GM19455 (cell line): ENCODE data around the gene COL23A1.
"Not testable (repeated sequence)": the region's sequence is repeated elsewhere in the genome, so short reads cannot be mapped to it uniquely, and the experiment has no call there.

ENCODE experiments used
- ATAC-seq: cut with Tn5 transposase; IDR thresholded peaks from one replicate; pipeline ENCODE4 v1.9.1; 2021; ENCODE audit not compliant: unreplicated experiment

Gene COL23A1

GRCh38 chr5:178204935-178205748 lies 385.1 kb downstream of the COL23A1 start:
- peak; percentile 51 for ATAC-seq

DNA sequence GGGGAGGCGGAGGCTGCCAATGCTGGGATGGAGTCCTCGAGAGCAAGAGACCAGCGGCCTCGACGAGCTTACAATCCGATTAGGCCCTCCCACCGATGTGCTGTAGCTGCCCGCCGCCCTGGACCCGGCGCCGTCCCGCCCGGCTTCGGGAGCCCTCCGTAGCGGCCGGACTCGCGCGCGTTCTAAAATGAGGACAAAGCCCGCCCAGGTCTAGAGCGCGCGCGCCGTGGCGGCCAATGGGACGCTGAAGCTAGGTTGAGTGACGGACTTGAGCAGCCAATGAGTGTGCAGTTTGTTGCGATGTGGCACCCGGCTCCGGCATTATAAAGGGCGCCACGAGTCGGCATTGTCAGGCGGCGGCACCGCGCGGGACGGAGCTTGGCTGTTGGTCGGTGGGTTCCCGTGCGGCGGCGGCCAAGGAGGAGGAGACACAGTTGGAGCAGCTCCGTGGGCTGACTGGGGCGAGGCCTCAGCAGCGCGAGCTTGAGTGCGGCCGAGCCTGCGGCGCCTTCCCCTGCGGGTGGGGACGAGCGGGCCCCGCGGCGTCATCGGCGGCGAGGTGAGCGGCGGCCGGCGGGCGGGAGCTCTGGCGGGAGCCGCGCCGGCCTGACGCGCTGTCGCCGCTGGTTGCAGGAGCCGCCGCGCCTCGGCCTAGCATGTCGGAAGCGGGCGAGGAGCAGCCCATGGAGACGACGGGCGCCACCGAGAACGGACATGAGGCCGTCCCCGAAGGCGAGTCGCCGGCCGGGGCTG lies 385.8 kb downstream of the COL23A1 start, which contains the start of gene HNRNPAB:
TSS of gene HNRNPAB (plus strand) at position 352 of the 753 bp plus-strand sequence. CDS start at position 657, 305 bp downstream.
- ATAC-seq, result peak; percentile 72

GRCh38 chr5:178203670-178204181 lies 386.5 kb downstream of the COL23A1 start:
- no peak for ATAC-seq

DNA sequence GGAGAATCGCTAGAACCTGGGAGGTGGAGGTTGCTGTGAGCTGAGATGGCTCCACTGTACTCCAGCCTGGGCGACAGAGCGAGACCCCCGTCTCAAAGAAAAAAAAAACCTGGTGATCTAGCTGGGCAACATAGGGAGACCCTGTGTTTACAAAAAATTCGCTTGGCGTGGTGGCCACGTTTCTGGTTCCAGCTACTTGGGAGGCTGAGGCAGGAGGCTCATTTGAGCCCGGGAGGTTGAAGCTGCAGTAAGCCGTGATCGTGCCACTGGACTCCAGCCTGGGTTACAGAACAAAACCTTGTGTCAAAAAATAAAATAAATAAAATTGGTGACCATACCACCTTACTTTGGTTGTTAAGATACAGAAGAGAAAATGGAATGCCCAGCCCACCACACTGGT lies 387.7 kb downstream of the COL23A1 start:
- ATAC-seq, result no peak

GRCh38 chr5:178201927-178202235 lies 388.3 kb downstream of the COL23A1 start:
- no peak for ATAC-seq

DNA sequence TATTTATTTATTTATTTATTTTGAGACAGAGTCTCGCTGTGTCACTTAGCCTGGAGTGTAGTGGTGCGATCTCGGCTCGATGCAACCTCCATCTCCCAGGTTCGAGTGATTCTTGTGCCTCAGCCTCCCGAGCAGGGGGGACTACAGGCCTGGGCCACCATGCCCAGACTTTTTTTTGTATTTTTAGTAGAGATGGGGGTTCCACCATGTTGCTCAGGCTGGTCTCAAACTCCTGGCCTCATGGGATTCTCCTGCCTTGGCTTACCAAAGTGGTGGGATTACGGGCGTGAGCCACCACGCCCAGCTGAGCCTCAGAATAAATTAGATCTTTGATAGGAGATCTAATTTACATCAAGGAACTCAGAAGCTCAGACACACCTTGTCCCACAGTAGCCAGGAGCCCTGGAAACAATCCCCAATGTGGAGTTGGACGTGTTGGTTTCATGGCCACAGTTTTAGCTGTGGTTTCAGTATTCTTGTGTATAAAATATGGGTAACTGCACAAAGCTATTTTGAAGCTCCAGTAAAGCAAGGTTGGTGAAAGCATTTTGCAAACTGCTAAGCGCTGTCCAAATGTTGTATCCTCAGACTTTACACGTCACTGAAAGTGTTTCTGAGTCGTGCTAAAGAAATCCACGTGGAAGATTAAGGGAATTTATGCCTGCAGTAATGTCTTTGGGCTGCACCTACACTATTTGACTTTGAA lies 388.8 kb downstream of the COL23A1 start:
- ATAC-seq, result no peak

DNA sequence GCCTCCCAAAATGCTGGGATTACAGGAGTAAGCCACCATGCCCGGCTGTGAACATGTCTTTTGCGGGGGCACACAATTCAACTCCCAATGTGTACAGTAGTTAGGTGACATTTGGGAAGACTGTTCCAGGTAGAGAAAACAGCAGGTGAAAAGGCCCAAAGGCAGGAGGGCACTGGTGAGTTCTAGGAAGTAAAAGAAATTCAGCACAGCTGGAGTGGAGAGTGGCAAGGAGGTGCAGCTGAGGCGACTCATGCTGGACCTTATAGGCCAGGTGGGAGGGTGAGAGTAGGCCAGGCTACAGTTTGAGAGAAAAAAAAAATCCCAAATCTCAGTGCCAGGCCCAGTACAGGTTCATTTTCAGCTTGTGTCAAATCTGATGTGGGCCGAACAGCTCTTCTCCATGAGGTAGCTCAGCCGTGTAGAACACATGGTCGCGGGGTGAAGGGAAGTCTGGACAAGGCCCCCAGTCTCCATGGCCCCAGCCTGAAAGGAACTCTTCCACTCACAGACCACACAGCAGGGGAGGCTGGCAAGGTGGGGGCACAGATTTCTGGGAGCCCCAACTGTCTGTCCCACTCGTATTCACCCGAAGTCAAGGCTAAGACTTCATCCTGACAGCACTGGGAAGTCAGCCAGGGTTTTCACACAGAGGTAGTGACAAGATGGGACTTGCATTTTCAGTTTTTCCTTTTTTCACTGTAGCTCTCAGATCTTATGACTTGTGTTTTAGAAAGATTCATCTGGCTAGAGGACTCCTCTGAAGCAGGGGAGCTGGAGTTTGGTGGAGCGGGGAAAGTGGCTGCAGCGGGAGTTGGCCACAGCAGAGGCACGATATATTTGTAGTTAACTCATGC lies 390.4 kb downstream of the COL23A1 start:
- no peak for ATAC-seq

DNA sequence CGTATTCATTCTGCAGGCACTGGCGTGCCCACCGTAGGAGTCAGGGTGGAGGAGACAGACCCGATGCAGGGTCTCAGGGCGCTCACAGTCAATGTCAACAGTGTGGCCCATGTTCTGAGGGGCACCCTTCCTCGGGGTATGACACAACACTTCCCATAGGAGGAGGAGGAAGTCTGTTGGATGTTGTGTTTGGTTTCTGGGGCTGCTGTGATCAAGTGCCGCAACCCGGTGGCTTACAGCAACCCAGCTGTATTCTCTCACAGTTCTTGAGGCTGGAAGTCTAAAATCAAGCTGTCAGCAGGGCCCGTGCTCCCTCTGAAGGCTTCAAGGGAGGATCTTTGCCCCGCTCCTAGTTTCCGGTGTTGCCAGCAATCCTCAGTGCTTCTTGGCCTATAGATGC lies 391.5 kb downstream of the COL23A1 start:
- no peak for ATAC-seq

DNA sequence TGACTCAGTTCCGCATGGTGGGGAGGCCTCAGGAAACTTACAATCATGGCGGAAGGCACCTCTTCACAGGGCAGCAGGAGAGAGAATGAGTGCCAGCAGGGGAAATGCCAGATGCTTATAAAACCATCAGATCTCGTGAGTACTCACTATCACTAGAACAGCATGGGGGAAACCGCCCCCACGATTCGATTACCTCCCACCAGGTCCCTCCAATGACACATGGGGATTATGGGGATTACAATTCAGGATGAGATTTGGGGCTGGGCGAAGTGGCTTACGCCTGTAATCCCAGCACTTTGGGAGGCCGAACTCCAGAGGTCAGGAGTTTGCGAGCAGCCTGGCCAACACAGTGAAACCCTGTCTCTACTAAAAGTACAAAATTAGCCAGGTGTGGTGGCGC lies 392.0 kb downstream of the COL23A1 start:
- not testable (repeated sequence) for ATAC-seq

GRCh38 chr5:178196986-178197385 lies 393.2 kb downstream of the COL23A1 start:
- no peak for ATAC-seq

- ATAC-seq, result no peak
Measured at GRCh38 chr5:178196281-178196812, 393.8 kb downstream of the COL23A1 start.

- no peak for ATAC-seq
Measured at GRCh38 chr5:178194026-178194425, 396.2 kb downstream of the COL23A1 start.

GRCh38 chr5:178193251-178193809 lies 396.9 kb downstream of the COL23A1 start:
- no peak for ATAC-seq

DNA sequence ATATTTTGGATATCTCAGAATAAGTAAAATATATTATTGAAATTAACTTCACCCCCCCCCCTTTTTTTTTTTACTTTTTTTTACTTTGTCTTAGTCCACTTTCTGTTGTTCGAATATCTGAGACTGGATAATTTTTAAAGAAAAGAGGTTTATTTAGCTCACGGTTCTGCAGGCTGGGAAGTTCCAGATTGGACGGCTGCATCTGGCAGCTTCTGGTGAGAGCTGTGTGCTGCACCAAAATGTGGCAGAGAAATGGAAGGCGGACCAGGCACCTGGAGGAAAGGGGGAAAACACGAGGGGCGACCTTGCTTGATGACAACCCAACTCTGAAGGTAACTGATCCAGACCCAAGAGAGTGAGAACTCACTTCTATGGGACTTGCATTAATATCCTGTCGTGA lies 397.4 kb downstream of the COL23A1 start:
- no peak for ATAC-seq

GRCh38 chr5:178192244-178192643 lies 397.9 kb downstream of the COL23A1 start:
- ATAC-seq, result no peak

DNA sequence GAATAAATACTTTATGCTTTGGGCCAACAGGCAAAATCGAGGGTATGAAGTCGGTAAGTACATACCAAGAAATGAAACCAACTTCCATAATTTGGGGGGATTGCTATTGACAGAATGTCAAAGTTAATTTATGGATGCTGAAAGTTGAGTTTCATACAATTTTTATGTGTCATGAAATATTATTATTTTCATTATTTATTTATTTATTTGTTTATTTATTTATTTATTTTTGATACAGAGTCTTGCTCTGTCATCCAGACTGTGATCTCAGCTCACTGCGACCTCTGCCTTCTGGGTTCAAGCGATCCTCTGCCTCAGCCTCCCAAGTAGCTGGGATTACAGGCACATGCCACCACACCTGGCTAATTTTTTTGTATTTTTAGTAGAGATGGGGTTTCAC lies 398.5 kb downstream of the COL23A1 start:
- no peak for ATAC-seq

DNA sequence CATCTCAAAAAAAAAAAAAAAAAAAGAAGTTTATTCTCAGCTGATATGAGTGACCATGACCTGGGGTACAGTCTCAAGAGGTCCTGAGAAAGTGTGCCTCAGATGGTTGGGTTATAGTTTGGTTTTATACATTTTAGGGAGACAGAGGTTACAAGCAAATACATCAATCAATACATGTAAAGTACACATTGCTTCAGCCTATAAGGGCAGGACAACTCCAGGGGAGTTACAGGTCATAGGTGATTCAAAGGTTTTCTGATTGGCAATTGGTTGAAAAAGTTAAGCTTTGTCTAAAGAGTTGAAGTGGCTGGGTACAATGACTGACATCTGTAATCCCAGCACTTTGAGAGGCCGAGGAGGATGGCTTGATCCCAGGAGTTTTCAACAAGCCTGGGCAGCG lies 400.8 kb downstream of the COL23A1 start:
- ATAC-seq, result no peak
